ENCODE results near the gene RDH8.

The RDH8 gene, protein sequence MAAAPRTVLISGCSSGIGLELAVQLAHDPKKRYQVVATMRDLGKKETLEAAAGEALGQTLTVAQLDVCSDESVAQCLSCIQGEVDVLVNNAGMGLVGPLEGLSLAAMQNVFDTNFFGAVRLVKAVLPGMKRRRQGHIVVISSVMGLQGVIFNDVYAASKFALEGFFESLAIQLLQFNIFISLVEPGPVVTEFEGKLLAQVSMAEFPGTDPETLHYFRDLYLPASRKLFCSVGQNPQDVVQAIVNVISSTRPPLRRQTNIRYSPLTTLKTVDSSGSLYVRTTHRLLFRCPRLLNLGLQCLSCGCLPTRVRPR

GRCh38 chr19:10013316-10013715, at the start of gene RDH8:
RDH8 (plus strand) TSS chr19:10013483; CDS start chr19:10013498, 15 bp downstream.
- H4K20me1 ChIP-seq (ENCODE audit: insufficient read depth, low read length) = no peaks in the 10 kb centered on the region
- no peak for TF ChIP-seq CTCF (IDR thresholded peaks at IDR 0.05; ENCODE audit: low read length)
- TF ChIP-seq EZH2 (optimal IDR thresholded peaks at IDR 0.05; ENCODE audit: low read depth, low read length) = no peak
- TF ChIP-seq EZH2phosphoT487 (IDR thresholded peaks at IDR 0.05; ENCODE audit: low read length) = no peak
- H3K4me2 ChIP-seq (ENCODE audit: low read depth, low read length) = no peak within 1 kb of the TSS
- no peaks in the 10 kb centered on the region for H3K79me2 ChIP-seq (ENCODE audit: low read length)
- no peak for DNase-seq
- H3K9ac ChIP-seq (ENCODE audit: low read length) = no peak within 1 kb of the TSS
- no peak within 1 kb of the TSS for H3K27ac ChIP-seq (ENCODE audit: low read length)
- H3K9me2 ChIP-seq (replicated peaks; ENCODE audit: insufficient read depth, low read length) = no peaks in the 10 kb centered on the region
- H3K4me3 ChIP-seq (ENCODE audit: low read length) = no peak within 1 kb of the TSS
- peaks cover 80% of the 10 kb centered on the region for H3K27me3 ChIP-seq (replicated peaks; ENCODE audit: insufficient read depth, low read length)
- no peaks in the 10 kb centered on the region for H3K9me3 ChIP-seq (replicated peaks; ENCODE audit: insufficient read depth, low read length)
- no peaks in the 10 kb centered on the region for H3K36me3 ChIP-seq (replicated peaks; ENCODE audit: insufficient read depth, low read length)
- no peaks in the 10 kb centered on the region for H3F3A ChIP-seq (ENCODE audit: insufficient read depth, low read length)
- no peak within 1 kb of the TSS for H2AFZ ChIP-seq (ENCODE audit: low read length)
- no peaks in the 10 kb centered on the region for H3K4me1 ChIP-seq (ENCODE audit: low read length)

DNA sequence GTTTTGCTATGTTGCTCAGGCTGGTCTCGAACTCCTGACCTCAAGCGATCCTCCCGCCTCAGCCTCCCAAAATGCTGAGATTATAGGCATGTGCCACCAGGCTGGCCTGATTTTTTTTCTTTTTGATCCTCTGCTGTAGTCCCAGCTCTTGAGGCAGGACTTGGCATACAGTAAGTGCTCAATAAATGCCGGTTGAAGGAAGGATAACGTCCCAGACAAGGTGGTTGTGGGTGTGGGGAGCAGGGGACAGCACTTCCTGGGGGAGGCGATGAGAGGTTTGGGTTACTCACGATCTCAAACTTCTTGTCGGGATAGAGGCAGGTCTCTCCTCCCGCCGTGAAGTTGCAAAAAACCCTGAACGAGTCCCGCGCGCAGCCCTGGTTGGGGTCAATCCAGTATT, 47.3 kb upstream of the RDH8 start:
- Histone ChIP-seq H3K27ac (ENCODE audit: low read length) (no peak overlapping the region), H3K4me1 (ENCODE audit: low read length) (no peaks in the 10 kb centered on the region), H3K9me3 (replicated peaks; ENCODE audit: insufficient read depth, low read length) (no peaks in the 10 kb centered on the region), H3K79me2 (ENCODE audit: low read length) (no peaks in the 10 kb centered on the region), H3K36me3 (replicated peaks; ENCODE audit: insufficient read depth, low read length) (no peaks in the 10 kb centered on the region), H4K20me1 (ENCODE audit: insufficient read depth, low read length) (no peaks in the 10 kb centered on the region), H3F3A (ENCODE audit: insufficient read depth, low read length) (no peaks in the 10 kb centered on the region), H3K4me3 (ENCODE audit: low read length) (no peak overlapping the region), H3K4me2 (ENCODE audit: low read depth, low read length) (no peak overlapping the region), H2AFZ (ENCODE audit: low read length) (no peak overlapping the region), H3K9ac (ENCODE audit: low read length) (no peak overlapping the region), H3K9me2 (replicated peaks; ENCODE audit: insufficient read depth, low read length) (no peaks in the 10 kb centered on the region), H3K27me3 (replicated peaks; ENCODE audit: insufficient read depth, low read length) (peaks cover 61% of the 10 kb centered on the region)
- no peak for TF ChIP-seq EZH2phosphoT487 (IDR thresholded peaks at IDR 0.05; ENCODE audit: low read length)
- no peak for TF ChIP-seq EZH2 (optimal IDR thresholded peaks at IDR 0.05; ENCODE audit: low read depth, low read length)
- no peak for TF ChIP-seq CTCF (IDR thresholded peaks at IDR 0.05; ENCODE audit: low read length)
- no peak for DNase-seq

- Histone ChIP-seq H3K36me3 (replicated peaks; ENCODE audit: insufficient read depth, low read length) (no peaks in the 10 kb centered on the region), H4K20me1 (ENCODE audit: insufficient read depth, low read length) (no peaks in the 10 kb centered on the region), H3K9me3 (replicated peaks; ENCODE audit: insufficient read depth, low read length) (no peaks in the 10 kb centered on the region), H3K27ac (ENCODE audit: low read length) (no peak overlapping the region), H3K9ac (ENCODE audit: low read length) (no peak overlapping the region), H3F3A (ENCODE audit: insufficient read depth, low read length) (no peaks in the 10 kb centered on the region), H3K4me3 (ENCODE audit: low read length) (no peak overlapping the region), H3K27me3 (replicated peaks; ENCODE audit: insufficient read depth, low read length) (peaks cover 58% of the 10 kb centered on the region), H3K9me2 (replicated peaks; ENCODE audit: insufficient read depth, low read length) (no peaks in the 10 kb centered on the region), H3K4me2 (ENCODE audit: low read depth, low read length) (no peak overlapping the region), H3K4me1 (ENCODE audit: low read length) (no peaks in the 10 kb centered on the region), H3K79me2 (ENCODE audit: low read length) (no peaks in the 10 kb centered on the region), H2AFZ (ENCODE audit: low read length) (no peak overlapping the region)
- no peak for DNase-seq
- TF ChIP-seq EZH2phosphoT487 (IDR thresholded peaks at IDR 0.05; ENCODE audit: low read length) = no peak
- no peak for TF ChIP-seq CTCF (IDR thresholded peaks at IDR 0.05; ENCODE audit: low read length)
- TF ChIP-seq EZH2 (optimal IDR thresholded peaks at IDR 0.05; ENCODE audit: low read depth, low read length) = no peak
Observed at GRCh38 chr19:9966448-9966847, 46.8 kb upstream of the RDH8 start.
